AG04450 (cell line): ENCODE results near the gene OR2S2. TPM values are rescaled to one million over a fixed set of nuclear protein-coding genes. Genes with fewer than 3 reads are reported as not detected.

ENCODE experiments used
- CTCF ChIA-PET: fragments of 300-600, 350-600 bp; formaldehyde crosslinking; extraction: SDS; loops from one replicate; lab custom pipeline; 2022; ENCODE audit warnings: antibody characterized with exemption, inconsistent platforms; lab: Charles Lee
- POLR2A ChIA-PET: fragments of 350-600 bp; formaldehyde crosslinking; extraction: SDS; loops from one replicate; lab custom pipeline; 2021; ENCODE audit warnings: antibody characterized with exemption, inconsistent platforms; lab: Yijun Ruan, JAX
- DNase-seq: peaks from one replicate; pipeline ENCODE4 v3.0.0-alpha.2; 2011; ENCODE audit warnings: low read depth, low spot score
- H3K27ac ChIP-seq: one replicate; pipeline ENCODE4 v1.5.1; 2012; ENCODE audit warnings: low read depth, low read length, control low read depth
- H3K27me3 ChIP-seq: one replicate; pipeline ENCODE4 v1.6.0; 2012; ENCODE audit warnings: low read length; ENCODE audit not compliant: control insufficient read depth, insufficient read depth
- H3K4me3 ChIP-seq: 2 replicates; pipeline ENCODE4 v1.5.1; 2011; ENCODE audit warnings: mild to moderate bottlenecking, low read depth, low read length, control low read depth
- H3K9me3 ChIP-seq: 2 replicates; pipeline ENCODE4 v1.5.1; 2012; ENCODE audit warnings: low read length; ENCODE audit not compliant: control insufficient read depth, insufficient read depth
- CTCF ChIP-seq: IDR thresholded peaks from 2 replicates; pipeline ENCODE4 v1.5.1; 2011; ENCODE audit warnings: low read depth, low read length, control low read depth, inconsistent platforms
- polyA plus RNA-seq: library from polyadenylated mRNA; depleted of rRNA; stranded (reverse); fragments of >200 nt; gene quantifications from 2 replicates; pipeline ENCODE4 v1.2.3, GENCODE V29; 2011

The OR2S2 gene
- polyA plus RNA-seq, 1 experiment: 0.46 TPM

DNA sequence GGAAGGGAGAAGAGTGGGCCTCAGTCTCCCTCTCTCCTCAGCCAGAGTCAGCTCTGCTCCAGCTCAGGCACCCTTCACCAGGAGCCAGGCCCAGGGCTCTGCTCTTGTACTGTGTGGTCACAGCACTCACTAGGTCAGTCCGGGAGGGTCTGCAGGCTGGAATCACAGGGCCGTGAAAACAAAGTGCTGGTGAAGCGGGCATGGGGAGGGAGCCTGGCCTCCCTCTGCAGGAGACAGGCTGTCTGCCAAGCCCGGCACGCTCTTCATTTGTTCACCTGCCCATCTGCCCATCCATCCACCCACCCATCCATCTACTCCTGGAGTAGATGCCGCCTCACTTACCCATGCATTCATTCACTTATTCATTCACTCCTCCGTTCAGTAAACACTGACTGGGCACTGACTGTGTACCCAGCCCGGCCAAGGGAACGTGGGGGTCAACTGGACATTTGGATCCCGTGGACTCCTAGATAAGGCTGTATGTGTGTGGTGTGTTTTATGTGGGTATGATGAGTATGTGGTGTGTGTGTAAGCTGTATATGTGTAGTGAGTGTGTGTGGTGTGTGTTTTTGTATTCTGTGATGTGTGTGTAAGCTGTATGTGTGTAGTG lies 45.1 kb downstream of the OR2S2 start:
- Histone ChIP-seq H3K27me3 (no peaks in the 10 kb centered on the region), H3K27ac (no peak overlapping the region), H3K9me3 (no peaks in the 10 kb centered on the region; the same call in 1 of the 2 replicates), H3K4me3 (no peak overlapping the region)
- no peak for DNase-seq
- POLR2A ChIA-PET: no interaction called here
- CTCF ChIA-PET: interaction anchor here (13.6 kb wide), 1 partner anchor 32 kb away, joined by 153 read pairs; no protein-coding TSS in a partner anchor
- TF ChIP-seq CTCF: no peak

GRCh38 chr9:35911690-35912089 lies 46.3 kb downstream of the OR2S2 start:
- no peak overlapping the region for H3K27ac ChIP-seq
- ChIA-PET POLR2A (interaction anchor here (0.5 kb wide), 1 partner anchor 34 kb away, joined by 5 read pairs; no protein-coding TSS in a partner anchor), CTCF (interaction anchor here (0.6 to 13.6 kb wide), 11 partner anchors 8 to 317 kb away, joined by 3 to 153 read pairs (median 6); no protein-coding TSS in a partner anchor)
- TF ChIP-seq CTCF: no peak
- H3K4me3 ChIP-seq: no peak overlapping the region
- H3K27me3 ChIP-seq: no peaks in the 10 kb centered on the region
- H3K9me3 ChIP-seq: no peaks in the 10 kb centered on the region; the same call in 1 of the 2 replicates
- DNase-seq: no peak

GRCh38 chr9:35910613-35911359 lies 47.2 kb downstream of the OR2S2 start:
- H3K27me3 ChIP-seq: no peaks in the 10 kb centered on the region
- DNase-seq: no peak
- no peaks in the 10 kb centered on the region; the same call in 1 of the 2 replicates for H3K9me3 ChIP-seq
- peak; percentile 62 for TF ChIP-seq CTCF
- no peak overlapping the region for H3K27ac ChIP-seq
- no peak overlapping the region for H3K4me3 ChIP-seq
- POLR2A ChIA-PET: interaction anchor here (0.5 kb wide), 1 partner anchor 35 kb away, joined by 5 read pairs; no protein-coding TSS in a partner anchor
- CTCF ChIA-PET: interaction anchor here (0.6 to 13.6 kb wide), 12 partner anchors 9 to 510 kb away, joined by 3 to 153 read pairs (median 5); no protein-coding TSS in a partner anchor

GRCh38 chr9:35909687-35910612 lies 48.0 kb downstream of the OR2S2 start:
- POLR2A ChIA-PET: no interaction called here
- TF ChIP-seq CTCF: no peak
- no peak overlapping the region for H3K27ac ChIP-seq
- CTCF ChIA-PET: interaction anchor here (1.0 to 13.6 kb wide), 4 partner anchors 28 to 120 kb away, joined by 3 to 153 read pairs (median 8); no protein-coding TSS in a partner anchor
- no peaks in the 10 kb centered on the region for H3K27me3 ChIP-seq
- H3K4me3 ChIP-seq: no peak overlapping the region
- DNase-seq: no peak
- no peaks in the 10 kb centered on the region; the same call in 1 of the 2 replicates for H3K9me3 ChIP-seq
